Right ventricle myocardium inferior (tissue), 1 donor: Measurements from ENCODE around the gene C19orf25. TPM values are rescaled to one million over a fixed set of nuclear protein-coding genes. Genes with fewer than 3 reads are reported as not detected.
"Not testable (repeated sequence)": the region's sequence is repeated elsewhere in the genome, so short reads cannot be mapped to it uniquely, and the experiment has no call there.

ENCODE experiments used
- ATAC-seq: fragments of 200-7000 bp; cut with Tn5 transposase; one replicate; pipeline ENCODE4 v1.9.1; 2020; ENCODE audit warnings: mild to moderate bottlenecking, moderate library complexity
- DNase-seq: peaks from one replicate; pipeline ENCODE4 v3.0.0; 2021; ENCODE audit errors: missing footprints
- intact Hi-C: fragments of 100-400 bp; cut with DNase I; formaldehyde crosslinking; loops from one replicate; pipeline ENCODE4 v1.11.0; 2022
- long read RNA-seq: library from polyadenylated mRNA; unstranded; transcript quantifications from one replicate; pipeline ENCODE4 v2.0.0, GENCODE V29; 2021
- total RNA-seq: library from RNA; stranded (reverse); fragmentation: NEBNext Ultra II Directional; extraction: Animal tissue kit (Norgen Biotek cat#: 25700); gene quantifications from one replicate; pipeline ENCODE4 v1.2.1, GENCODE V29; 2021
- donor health status: DM: no; HTN: yes; CAD: no; lungs with severe emphysema.

C19orf25 gene
- 21.5 TPM for total RNA-seq
- long read RNA-seq, transcript C19orf25-202 (2 exons, 2,403 nt) = minor isoform, 5 of 31 reads
- long read RNA-seq, transcript C19orf25-203 (3 exons, 1,837 nt) = major isoform, 19 of 31 reads
- long read RNA-seq, partial matches to known transcripts = 2 of 31 reads
- long read RNA-seq, other reads (novel, unspliced or antisense) = 0 of 31 reads

DNA sequence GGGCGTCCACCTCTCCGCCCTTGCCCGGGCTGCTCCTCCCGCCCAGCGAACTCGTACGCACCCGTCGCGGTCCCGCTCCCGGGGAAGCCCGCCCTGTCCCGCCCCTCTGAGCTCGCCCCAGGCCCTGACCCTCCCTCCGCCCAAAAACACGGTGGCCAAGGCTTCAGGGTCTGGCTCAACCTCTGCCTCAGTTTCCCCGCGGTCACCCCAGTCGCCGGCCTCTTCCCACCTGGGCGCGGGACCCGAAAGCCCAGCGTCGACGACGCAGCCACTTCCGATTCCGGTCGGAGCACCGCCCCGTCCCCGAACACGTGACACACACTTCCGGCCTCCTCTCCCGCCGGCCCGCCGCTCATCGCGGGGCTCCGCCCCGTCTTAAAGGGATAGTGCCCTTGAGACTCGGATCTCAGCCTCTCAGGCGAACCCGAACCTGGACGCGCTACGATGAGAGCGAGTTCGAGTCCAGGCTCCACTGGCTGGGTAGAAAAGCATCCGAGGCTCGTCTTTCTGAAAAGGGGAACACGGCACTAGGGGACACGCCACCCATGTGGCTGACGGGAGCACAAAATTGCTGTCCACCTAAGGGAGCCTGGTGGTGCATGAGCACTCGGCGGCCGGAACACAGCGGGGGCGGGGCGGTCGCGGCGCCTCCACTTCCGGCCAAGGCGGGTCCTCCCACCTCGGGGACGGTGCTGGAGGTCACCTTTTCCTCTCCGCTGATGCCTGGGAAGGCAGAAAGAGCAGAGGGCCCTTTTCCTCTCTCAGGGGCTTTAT, at the start of gene C19orf25:
Gene C19orf25, minus strand, starts transcription at position 282 of the 774 bp plus-strand sequence. CDS start 312 bp downstream, outside the sequence.
- intact Hi-C loops = loop anchor here (1.0 kb wide), 1 partner anchor 11 kb away; the partner anchor contains the start of gene PCSK4
- DNase-seq = peak; percentile 97
- ATAC-seq = peak; percentile 96

DNA sequence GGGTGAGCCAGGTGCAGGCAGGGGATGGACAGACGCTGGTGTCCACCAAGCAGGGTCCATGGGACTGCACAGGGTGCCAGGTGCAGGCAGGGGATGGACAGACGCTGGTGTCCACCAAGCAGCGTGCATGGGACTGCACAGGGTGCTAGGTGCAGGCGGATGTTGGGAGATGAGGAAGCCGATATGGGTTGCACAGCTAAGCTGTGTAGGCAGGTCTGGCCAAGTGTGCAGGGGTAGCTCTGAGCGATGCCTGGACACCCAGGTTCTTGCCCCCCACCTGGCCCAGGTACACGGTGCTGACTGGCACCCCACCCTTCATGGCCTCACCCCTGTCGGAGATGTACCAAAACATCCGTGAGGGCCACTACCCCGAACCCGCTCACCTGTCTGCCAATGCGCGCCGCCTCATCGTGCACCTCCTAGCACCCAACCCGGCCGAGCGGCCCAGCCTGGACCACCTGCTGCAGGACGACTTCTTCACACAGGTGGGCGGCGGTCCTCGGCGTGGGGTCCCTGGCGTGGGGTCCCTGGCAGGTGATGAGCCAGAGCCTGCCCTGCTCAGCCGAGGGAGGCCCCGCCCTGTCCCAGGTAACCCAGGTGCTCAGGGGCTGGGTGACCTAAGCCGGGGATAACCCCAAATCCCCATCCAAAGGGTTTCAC, 48.8 kb upstream of the C19orf25 start:
- DNase-seq (no peak), ATAC-seq (no peak)
- intact Hi-C loops = no loop called here

DNA sequence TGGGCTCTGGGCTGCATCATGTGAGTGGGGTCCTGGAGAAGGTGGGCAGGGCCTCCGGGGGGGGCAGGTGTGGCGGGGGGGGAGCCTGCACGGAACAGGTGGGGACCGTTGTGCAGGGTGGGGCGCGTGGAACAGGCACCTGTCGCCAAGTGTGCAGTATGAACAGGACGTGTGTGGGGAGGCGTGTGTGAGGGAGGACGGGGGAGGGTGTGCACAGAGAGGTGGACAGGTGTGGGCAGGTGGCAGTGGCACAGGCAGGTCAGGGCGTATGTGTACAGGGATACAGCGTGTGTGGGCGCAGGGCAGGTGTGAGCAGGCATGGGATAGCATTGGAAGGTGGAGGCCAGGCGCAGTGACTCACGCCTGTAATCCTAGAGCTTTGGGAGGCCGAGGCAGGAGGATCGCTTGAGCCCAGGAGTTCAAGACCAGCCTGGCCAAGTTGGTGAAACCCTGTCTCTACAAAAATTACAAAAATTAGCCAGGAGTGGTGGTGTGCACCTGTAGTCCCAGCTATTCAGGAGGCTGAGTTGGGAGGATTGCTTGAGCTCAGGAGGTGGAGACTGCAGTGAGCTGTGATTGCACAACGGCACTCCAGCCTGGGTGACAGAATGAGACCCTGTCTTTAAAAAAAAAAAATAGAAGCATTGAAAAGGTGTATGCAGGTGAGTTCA, 48.1 kb upstream of the C19orf25 start:
- intact Hi-C loops = no loop called here
- ATAC-seq (no peak), DNase-seq (no peak)

DNA sequence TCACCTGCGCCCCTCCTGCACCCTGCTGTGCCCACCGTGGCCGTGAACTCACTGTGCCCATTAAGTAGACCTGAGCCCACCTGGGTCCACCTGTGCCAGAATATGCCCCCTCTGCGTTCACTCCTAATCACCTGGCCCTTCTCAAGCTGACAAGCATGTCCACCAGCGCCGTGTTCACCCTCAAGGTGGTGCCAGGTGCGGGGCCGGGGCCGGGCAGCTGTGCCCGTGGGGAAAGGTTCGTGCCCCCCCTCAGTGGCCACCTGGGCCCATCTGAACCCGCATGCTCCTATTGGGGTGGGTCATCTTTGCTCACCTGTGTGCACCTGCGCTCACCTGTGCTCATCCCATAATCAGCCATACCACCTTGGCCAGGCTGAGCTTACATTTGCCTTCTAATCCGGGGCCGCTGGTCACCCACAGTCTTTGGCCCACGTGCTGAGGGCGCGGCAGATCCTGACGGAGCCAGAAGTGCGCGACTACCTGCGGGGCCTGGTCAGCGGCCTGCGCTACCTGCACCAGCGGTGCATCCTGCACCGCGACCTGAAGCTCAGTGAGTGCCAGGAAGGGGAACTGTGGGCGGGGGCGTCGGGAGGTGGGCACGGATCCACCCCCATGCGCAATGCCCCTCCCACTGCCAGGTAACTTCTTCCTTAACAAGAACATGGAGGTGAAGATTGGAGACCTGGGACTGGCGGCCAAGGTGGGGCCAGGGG, 47.2 kb upstream of the C19orf25 start:
- intact Hi-C loops = no loop called here
- ATAC-seq = no peak
- DNase-seq = no peak

DNA sequence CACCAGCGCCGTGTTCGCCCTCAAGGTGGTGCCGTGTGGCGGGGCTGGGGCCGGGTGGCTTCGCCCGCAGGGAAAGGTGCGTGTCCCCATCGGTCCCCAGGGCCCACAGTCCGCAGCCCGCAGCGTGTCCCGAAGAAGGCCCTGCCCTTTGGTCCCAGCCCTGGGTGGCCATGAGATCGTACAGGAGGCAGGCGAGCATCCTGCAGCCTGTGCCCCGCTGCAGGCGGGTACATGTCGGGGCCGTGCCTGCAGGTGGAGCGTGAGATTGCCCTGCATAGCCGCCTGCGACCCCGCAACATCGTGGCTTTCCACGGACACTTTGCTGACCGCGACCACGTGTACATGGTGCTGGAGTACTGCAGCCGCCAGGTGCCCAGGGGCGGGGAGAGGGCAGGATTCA, 46.3 kb upstream of the C19orf25 start:
- intact Hi-C loops = no loop called here
- ATAC-seq (no peak), DNase-seq (no peak)

DNA sequence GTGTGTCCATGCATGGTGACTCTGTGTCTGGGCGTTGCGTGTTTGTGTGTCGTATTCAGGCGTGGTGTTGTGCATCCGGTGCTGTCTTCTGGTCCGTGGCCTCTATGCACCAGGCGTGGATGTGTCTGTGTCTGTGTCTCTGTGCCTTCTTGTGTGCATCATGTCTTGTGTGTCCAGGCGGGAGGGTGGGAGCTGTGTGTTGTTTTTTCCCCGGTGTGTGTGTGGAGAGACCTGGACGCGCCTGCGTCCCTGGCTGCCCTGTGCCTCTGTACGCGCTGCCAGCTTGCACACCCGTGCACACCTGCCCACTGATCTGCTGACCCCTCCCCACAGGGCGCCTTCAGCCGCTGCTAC, 45.9 kb upstream of the C19orf25 start:
- no peak for DNase-seq
- intact Hi-C loops = no loop called here

DNA sequence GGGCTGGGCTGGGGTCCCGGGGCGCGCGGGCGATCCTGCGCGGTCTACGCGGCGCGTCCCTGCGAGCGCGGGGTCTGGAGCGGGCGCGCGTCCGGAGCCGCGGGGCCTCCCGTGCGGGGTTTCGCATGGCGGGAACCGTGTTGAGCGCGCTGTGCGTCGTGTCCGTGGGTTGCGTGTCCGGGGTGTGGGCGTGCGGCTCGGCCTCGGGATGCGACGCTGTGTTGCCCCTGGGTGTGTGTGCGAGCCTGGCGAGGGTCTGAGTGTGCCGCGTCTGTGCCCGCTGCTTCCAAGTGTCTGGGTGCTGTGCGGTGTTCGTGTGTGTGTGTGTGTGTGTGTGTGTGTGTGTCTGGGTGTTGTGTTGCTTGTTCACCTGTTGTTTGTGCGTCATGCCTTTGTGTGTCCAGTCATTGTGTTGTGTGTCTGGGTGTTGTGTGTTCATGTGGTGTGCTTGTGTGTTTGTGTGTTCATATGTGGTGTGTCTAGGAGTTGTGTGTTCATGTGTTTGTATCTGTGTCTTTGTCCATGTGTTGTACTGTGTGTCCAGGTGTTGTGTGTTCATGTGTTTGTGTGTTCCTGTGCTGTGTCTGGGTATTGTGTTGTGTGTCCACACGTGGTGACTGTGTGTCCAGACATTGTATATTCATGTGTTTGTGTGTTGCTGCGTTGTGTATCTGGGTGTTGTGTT, 45.4 kb upstream of the C19orf25 start:
- ATAC-seq (no peak), DNase-seq (no peak)
- intact Hi-C loops = no loop called here

More for the DNA sequence above, 45.9 kb upstream of the C19orf25 start:
- ATAC-seq = no peak

DNA sequence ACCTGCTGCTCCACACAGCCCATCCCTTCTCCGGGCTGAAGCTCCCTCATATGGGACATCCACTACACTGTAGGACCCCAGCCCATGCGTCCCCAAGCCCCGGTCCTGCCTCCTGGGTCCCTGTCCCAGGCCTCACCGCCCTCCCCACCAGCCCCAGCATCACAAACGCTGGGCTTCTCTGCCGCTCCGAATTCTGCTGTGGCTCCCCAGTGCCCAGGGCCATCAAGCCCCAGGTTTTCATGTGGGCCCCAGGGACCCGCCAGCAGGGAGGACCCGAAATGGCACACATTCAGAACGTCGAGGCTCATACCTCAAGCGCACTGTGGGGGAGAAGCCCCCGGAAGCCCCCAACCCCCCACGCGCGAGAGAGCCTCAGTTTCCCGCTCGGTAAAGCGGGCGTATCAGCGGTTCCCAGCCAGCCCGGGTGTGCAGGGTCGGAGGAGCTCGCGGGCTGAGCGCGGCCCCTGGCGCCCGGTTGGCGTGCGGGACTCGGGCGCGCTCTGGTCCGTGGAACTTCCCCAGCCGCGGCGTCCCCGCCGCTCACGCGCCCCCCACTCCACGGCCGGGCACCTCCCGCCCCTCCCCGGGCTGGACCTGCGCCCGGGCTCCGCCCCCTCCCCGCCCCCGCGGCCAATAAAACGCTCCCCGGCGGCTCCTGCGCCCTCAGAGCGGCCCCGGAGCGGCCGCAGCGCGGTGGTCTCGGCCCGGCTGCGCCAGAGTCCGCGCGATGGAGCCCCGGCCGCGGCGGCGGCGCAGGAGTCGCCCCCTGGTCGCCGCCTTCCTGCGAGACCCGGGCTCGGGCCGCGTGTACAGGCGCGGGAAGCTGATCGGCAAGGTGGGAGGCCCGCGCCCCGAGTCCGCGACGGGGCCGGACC, 44.6 kb upstream of the C19orf25 start, which contains the start of gene PLK5:
Gene PLK5, plus strand, starts transcription at position 666 of the 875 bp plus-strand sequence. CDS start 2,920 bp downstream, outside the sequence.
- intact Hi-C loops = no loop called here
- no peak for DNase-seq
- ATAC-seq = no peak

DNA sequence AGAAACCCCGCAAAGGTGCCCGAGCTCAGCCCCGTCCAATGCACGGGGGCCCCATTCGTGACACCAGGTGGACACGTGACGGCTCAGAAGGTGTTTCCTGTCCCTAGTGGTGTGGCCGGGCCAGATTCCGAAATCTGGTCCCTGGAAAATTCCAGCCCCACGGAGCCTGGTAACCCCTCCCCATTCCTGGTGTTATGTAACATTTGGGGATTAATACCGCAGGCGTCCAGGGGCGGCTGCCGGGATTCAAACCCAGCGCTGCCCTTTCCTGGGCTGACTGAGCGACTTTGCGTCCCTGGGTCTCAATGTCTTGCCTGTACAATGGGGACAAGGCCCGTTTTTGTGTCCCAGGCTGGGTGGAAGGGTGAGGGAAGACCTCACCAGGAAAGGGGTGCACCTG, 43.8 kb upstream of the C19orf25 start:
- intact Hi-C loops = no loop called here
- DNase-seq (no peak), ATAC-seq (no peak)

DNA sequence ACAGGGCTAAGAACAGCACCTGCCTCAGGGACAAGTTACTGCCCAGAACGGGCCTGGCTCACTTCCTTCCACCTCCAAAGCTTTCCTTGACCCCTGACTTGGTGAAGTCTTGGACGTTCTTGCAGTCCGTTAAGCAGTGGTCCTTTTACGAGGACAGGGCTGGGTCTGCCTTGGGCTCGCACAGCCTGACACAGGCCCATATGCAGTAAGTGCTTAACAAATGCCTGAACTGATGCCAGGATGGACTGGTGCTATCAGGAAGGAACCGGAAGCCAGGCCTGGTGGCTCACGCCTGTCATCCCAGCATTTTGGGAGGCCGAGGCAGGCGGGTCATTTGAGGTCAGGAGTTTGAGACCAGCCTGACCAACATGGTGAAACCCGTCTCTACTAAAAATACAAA, 43.0 kb upstream of the C19orf25 start:
- ATAC-seq (no peak), DNase-seq (no peak)
- intact Hi-C loops = no loop called here

DNA sequence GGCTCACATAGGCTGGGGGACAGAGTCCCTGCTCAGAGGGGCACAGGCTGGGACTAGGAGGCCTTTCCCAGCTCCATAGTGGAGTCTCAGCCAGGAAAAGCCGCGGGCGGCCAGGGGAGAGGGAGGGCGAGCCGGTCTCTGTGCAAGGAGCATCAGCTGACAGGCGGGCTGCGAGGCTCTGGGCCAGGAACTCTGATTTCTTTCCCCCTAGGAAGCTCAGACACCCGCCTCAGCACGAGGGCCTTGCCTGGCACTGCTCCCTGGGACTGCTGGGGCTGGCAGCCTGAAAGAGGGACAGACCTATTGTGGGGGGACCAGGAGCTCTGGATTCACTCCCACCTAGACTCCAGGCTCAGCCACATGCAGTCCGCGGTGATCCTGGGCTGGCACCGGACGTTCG, 42.6 kb upstream of the C19orf25 start:
- peak; percentile 21 for ATAC-seq
- intact Hi-C loops = no loop called here
- no peak for DNase-seq

DNA sequence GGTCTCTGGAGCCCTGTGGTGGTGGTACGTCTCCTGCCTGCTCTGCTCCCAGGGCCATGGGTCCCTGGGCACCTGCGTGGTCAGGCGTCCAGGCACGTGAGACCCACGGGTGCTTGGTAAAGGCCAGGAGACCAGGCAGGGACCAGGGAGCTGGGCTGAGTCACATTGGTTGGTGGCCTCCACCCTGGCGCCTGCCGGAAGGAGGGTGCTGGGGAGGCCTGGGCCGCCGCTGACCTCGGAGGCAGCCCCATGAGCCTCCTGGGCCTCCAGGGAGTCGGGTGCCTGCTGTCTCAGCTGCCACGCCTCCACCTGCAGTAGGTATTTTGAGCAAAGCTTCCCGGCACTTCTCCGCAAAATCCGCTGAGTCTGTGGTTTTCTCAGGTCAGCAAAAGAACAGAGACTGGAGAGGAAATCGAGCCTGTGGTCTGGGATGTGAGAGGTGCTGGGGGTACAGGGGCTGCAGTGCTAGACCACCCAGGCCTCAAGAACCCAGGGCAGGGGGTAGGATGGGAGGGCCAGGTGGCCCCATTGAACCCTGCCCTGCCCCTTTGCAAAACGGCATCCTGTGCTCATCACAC, 41.3 kb upstream of the C19orf25 start:
- no peak for DNase-seq
- ATAC-seq = no peak
- intact Hi-C loops = no loop called here

DNA sequence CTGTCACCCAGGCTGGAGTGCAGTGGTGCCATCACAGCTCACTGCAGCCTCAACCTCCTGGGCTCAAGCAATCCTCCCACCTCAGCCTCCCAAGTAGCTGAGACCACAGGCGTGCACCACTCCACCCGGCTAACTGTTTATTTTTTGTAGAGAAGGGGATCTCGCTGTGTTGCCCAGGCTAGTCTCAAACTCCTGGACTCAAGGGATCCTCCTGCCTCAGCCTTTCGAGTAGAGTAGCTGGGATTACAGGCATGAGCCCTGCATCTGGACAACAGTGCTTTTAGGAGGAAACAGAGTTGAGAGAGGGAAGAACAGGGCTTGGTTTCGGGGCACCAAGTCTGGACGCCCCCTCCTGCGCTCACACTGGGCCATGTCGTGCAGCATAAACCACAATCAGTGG, 40.8 kb upstream of the C19orf25 start:
- DNase-seq, intact Hi-C loops, ATAC-seq: not testable (repeated sequence)

DNA sequence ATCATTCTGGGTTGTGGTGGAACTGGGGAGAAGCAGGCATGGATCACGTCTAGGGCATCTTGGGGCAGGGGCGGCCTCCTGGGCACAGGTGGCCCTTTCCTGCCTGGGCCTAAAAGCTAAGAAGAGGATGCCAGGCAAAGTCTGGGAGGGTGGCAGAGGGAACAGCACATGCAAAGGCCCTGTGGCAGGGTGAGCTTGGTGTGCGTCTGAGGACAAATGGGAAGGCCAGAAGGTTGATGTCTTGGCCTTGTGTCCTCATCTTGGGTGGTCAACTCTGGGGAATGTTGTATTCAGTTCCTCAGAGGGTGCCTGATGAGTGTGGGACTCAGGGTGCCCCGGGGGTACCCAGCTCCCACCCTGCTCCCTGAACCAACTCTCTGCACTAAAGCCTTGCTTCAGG, 39.5 kb upstream of the C19orf25 start:
- intact Hi-C loops = no loop called here
- ATAC-seq (no peak), DNase-seq (no peak)

DNA sequence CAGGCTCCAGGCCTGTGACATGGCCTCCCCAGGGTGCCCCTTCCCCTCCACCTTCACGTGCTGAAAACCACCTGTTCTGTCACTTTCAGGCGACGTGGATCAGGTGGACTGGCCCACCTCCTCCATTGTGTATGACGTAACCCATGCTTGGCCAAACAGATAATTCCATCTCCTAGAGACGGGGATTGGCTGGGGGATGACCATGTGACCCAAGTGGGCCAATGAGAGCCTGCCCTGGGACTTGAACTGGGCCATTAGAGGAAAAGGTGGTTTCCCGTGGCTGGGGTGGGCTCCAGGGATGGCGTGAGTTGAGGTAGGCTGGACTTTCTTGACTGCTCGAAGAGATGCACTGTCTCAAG, 37.4 kb upstream of the C19orf25 start:
- DNase-seq (no peak), ATAC-seq (no peak)
- intact Hi-C loops = no loop called here

DNA sequence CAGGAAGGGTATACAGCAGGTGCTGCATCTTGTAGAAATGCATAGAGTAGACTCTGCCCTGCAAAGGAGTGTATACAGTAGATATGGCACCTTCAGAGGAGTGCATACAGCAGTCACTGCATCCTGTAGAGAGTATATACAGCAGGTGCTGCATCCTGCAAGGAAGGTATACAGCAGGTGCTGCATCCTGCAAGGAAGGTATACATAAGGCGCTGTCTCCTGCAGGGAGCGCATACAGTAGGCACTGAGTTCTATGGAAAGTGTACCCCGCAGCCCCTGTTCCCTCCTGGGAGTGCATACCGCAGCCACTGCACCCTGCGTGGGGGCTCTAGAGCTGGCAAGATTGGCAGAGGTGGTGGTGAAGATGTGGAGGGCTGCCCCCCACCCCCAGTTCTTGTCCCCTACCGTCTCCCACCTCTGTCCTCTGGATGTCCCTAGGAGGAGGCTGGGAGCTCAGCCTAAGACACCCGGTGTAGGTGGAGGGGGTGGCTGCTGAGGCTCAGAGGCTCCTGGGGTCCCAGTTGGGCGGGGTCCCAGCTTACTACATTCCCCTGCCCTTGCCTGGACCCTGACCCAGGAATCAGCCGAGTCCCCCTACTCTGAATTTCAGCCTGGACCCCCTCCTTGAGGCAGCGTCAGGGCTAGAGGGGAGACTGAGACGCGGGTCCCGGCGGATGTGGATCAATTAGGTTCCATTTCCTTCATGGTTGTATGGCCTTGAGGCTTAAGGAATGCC, 36.1 kb upstream of the C19orf25 start:
- ATAC-seq = no peak
- intact Hi-C loops = loop anchor here (5.0 kb wide), 1 partner anchor 68 kb away; no protein-coding TSS in a partner anchor
- DNase-seq = no peak
